Measurements from ENCODE around the gene EPG5. TPM values are rescaled to one million over a fixed set of nuclear protein-coding genes. Genes with fewer than 3 reads are reported as not detected.
"Not testable (repeated sequence)": the region's sequence is repeated elsewhere in the genome, so short reads cannot be mapped to it uniquely, and the experiment has no call there.

EPG5 gene
- total RNA-seq, 2 experiments from 2014 or later: 22.7 to 24.5 TPM

- Mint-ChIP-seq H3K27ac (peak overlapping the region; percentile 73), H3K4me3 (no peak overlapping the region), H3K9me3 (ENCODE audit: low read depth) (no peaks in the 10 kb centered on the region), H3K4me1 (peaks cover 50% of the 10 kb centered on the region), H3K27me3 (no peaks in the 10 kb centered on the region), H3K36me3 (peaks cover 18% of the 10 kb centered on the region)
- CTCF ChIA-PET: interaction anchor here (0.6 to 2.1 kb wide), 5 partner anchors 11 to 297 kb away, joined by 3 to 7 read pairs (median 4); no protein-coding TSS in a partner anchor
- DNase-seq (no peak), ATAC-seq (no peak)
These were observed 4.3 kb downstream of the EPG5 start for GRCh38 chr18:45962866-45963265.

- peaks cover 18% of the 10 kb centered on the region for H3K36me3 Mint-ChIP-seq
- no peak overlapping the region for H3K4me3 Mint-ChIP-seq
- H3K4me1 Mint-ChIP-seq: peaks cover 46% of the 10 kb centered on the region
- CTCF ChIA-PET: interaction anchor here (0.6 to 2.1 kb wide), 6 partner anchors 12 to 297 kb away, joined by 3 to 7 read pairs (median 4); no protein-coding TSS in a partner anchor
- peak overlapping the region; percentile 52 for H3K27ac Mint-ChIP-seq
- H3K27me3 Mint-ChIP-seq: no peaks in the 10 kb centered on the region
- peak; percentile 56 for DNase-seq
- H3K9me3 Mint-ChIP-seq (ENCODE audit: low read depth): no peaks in the 10 kb centered on the region
- ATAC-seq: no peak
These were observed 4.7 kb downstream of the EPG5 start for GRCh38 chr18:45962461-45962860.

GRCh38 chr18:45959484-45959883 is 7.6 kb downstream of the EPG5 start:
- not testable (repeated sequence) for H3K27ac Mint-ChIP-seq
- H3K4me1 Mint-ChIP-seq: peaks cover 33% of the 10 kb centered on the region

GRCh38 chr18:45958730-45959129 is 8.4 kb downstream of the EPG5 start:
- DNase-seq (no peak), ATAC-seq (no peak)
- Mint-ChIP-seq H3K36me3 (peaks cover 24% of the 10 kb centered on the region), H3K4me3 (no peak overlapping the region), H3K27me3 (no peaks in the 10 kb centered on the region), H3K9me3 (ENCODE audit: low read depth) (no peaks in the 10 kb centered on the region), H3K27ac (no peak overlapping the region), H3K4me1 (peaks cover 30% of the 10 kb centered on the region)
- CTCF ChIA-PET: interaction anchor here (0.8 kb wide), 1 partner anchor 9 kb away, joined by 3 read pairs; no protein-coding TSS in a partner anchor

More at GRCh38 chr18:45959484-45959883, 7.6 kb downstream of the EPG5 start:
- ATAC-seq; CTCF ChIA-PET; H3K9me3 Mint-ChIP-seq (ENCODE audit: low read depth); DNase-seq; H3K27me3 Mint-ChIP-seq; H3K4me3 Mint-ChIP-seq: not testable (repeated sequence)
- peaks cover 19% of the 10 kb centered on the region for H3K36me3 Mint-ChIP-seq

GRCh38 chr18:45958027-45958426 is 9.1 kb downstream of the EPG5 start:
- Mint-ChIP-seq H3K27me3 (no peaks in the 10 kb centered on the region), H3K4me1 (peaks cover 25% of the 10 kb centered on the region), H3K4me3 (no peak overlapping the region), H3K36me3 (peaks cover 29% of the 10 kb centered on the region), H3K9me3 (ENCODE audit: low read depth) (no peaks in the 10 kb centered on the region), H3K27ac (no peak overlapping the region)
- CTCF ChIA-PET: no interaction called here
- no peak for DNase-seq
- ATAC-seq: no peak

- peaks cover 34% of the 10 kb centered on the region for H3K36me3 Mint-ChIP-seq
- no peak for DNase-seq
- no peaks in the 10 kb centered on the region for H3K27me3 Mint-ChIP-seq
- ATAC-seq: no peak
- peaks cover 16% of the 10 kb centered on the region for H3K4me1 Mint-ChIP-seq
- H3K27ac Mint-ChIP-seq: no peak overlapping the region
- no peaks in the 10 kb centered on the region for H3K9me3 Mint-ChIP-seq (ENCODE audit: low read depth)
- no peak overlapping the region for H3K4me3 Mint-ChIP-seq
- CTCF ChIA-PET: no interaction called here
These were observed 10.0 kb downstream of the EPG5 start for GRCh38 chr18:45957100-45957499.

GRCh38 chr18:45954070-45954934 is 12.8 kb downstream of the EPG5 start:
- DNase-seq (no peak), ATAC-seq (no peak)
- Mint-ChIP-seq H3K27me3 (no peaks in the 10 kb centered on the region), H3K36me3 (peaks cover 33% of the 10 kb centered on the region), H3K4me1 (peaks cover 9% of the 10 kb centered on the region), H3K27ac (no peak overlapping the region), H3K4me3 (no peak overlapping the region), H3K9me3 (ENCODE audit: low read depth) (no peaks in the 10 kb centered on the region)
- CTCF ChIA-PET: interaction anchor here (1.0 kb wide), 1 partner anchor 20 kb away, joined by 3 read pairs; no protein-coding TSS in a partner anchor

GRCh38 chr18:45951016-45951714 is 16.0 kb downstream of the EPG5 start:
- Mint-ChIP-seq H3K4me1 (no peaks in the 10 kb centered on the region), H3K36me3 (peaks cover 55% of the 10 kb centered on the region), H3K27ac (no peak overlapping the region), H3K4me3 (no peak overlapping the region), H3K9me3 (ENCODE audit: low read depth) (no peaks in the 10 kb centered on the region), H3K27me3 (no peaks in the 10 kb centered on the region)
- DNase-seq (no peak), ATAC-seq (no peak)
- CTCF ChIA-PET: no interaction called here

GRCh38 chr18:45945669-45946068 is 21.5 kb downstream of the EPG5 start:
- peaks cover 62% of the 10 kb centered on the region for H3K36me3 Mint-ChIP-seq
- CTCF ChIA-PET: interaction anchor here (1.0 kb wide), 1 partner anchor 128 kb away, joined by 3 read pairs; no protein-coding TSS in a partner anchor
- H3K27me3 Mint-ChIP-seq: no peaks in the 10 kb centered on the region
- ATAC-seq (no peak), DNase-seq (no peak)
- H3K4me3 Mint-ChIP-seq: no peak overlapping the region
- no peaks in the 10 kb centered on the region for H3K9me3 Mint-ChIP-seq (ENCODE audit: low read depth)
- H3K27ac Mint-ChIP-seq: no peak overlapping the region
- no peaks in the 10 kb centered on the region for H3K4me1 Mint-ChIP-seq

GRCh38 chr18:45940724-45941123 is 26.4 kb downstream of the EPG5 start:
- no peak for ATAC-seq
- Mint-ChIP-seq H3K4me3 (no peak overlapping the region), H3K27me3 (no peaks in the 10 kb centered on the region), H3K4me1 (peaks cover 12% of the 10 kb centered on the region), H3K27ac (no peak overlapping the region), H3K9me3 (ENCODE audit: low read depth) (no peaks in the 10 kb centered on the region), H3K36me3 (peaks cover 58% of the 10 kb centered on the region)
- no peak for DNase-seq
- CTCF ChIA-PET: no interaction called here

GRCh38 chr18:45939236-45939635 is 27.9 kb downstream of the EPG5 start:
- Mint-ChIP-seq H3K4me3 (no peak overlapping the region), H3K9me3 (ENCODE audit: low read depth) (no peaks in the 10 kb centered on the region), H3K27ac (no peak overlapping the region), H3K27me3 (no peaks in the 10 kb centered on the region), H3K4me1 (peaks cover 12% of the 10 kb centered on the region), H3K36me3 (peaks cover 53% of the 10 kb centered on the region)
- CTCF ChIA-PET: interaction anchor here (1.7 to 3.0 kb wide), 2 partner anchors 15 to 134 kb away, joined by 6 to 9 read pairs; no protein-coding TSS in a partner anchor
- ATAC-seq: no peak
- no peak for DNase-seq

GRCh38 chr18:45938488-45938935 is 28.6 kb downstream of the EPG5 start:
- CTCF ChIA-PET: interaction anchor here (0.7 to 3.0 kb wide), 4 partner anchors 14 to 135 kb away, joined by 3 to 9 read pairs (median 4); no protein-coding TSS in a partner anchor

GRCh38 chr18:45935591-45936335 is 31.4 kb downstream of the EPG5 start:
- Mint-ChIP-seq H3K9me3 (ENCODE audit: low read depth) (no peaks in the 10 kb centered on the region), H3K27ac (no peak overlapping the region), H3K27me3 (no peaks in the 10 kb centered on the region), H3K36me3 (peaks cover 34% of the 10 kb centered on the region), H3K4me1 (peaks cover 12% of the 10 kb centered on the region), H3K4me3 (no peak overlapping the region)
- DNase-seq (no peak), ATAC-seq (no peak)
- CTCF ChIA-PET: interaction anchor here (0.7 kb wide), 1 partner anchor 930 kb away, joined by 3 read pairs; no protein-coding TSS in a partner anchor

More at GRCh38 chr18:45938488-45938935, 28.6 kb downstream of the EPG5 start:
- Mint-ChIP-seq H3K9me3 (ENCODE audit: low read depth) (no peaks in the 10 kb centered on the region), H3K27ac (peak overlapping the region; percentile 0), H3K27me3 (no peaks in the 10 kb centered on the region), H3K4me1 (peaks cover 12% of the 10 kb centered on the region), H3K4me3 (no peak overlapping the region), H3K36me3 (peaks cover 48% of the 10 kb centered on the region)
- ATAC-seq: peak; percentile 62
- no peak for DNase-seq
